Stomach smooth muscle (tissue), 2 donors: ENCODE measurements around the gene USF2.
"Not testable (repeated sequence)": the region's sequence is repeated elsewhere in the genome, so short reads cannot be mapped to it uniquely, and the experiment has no call there.

Source experiments
- H3K27ac ChIP-seq: one replicate; pipeline ENCODE4 v1.7.0; 2013; ENCODE audit warnings: mild to moderate bottlenecking, low read length, inconsistent platforms
- H3K27me3 ChIP-seq, 2 donors: one replicate each; pipeline ENCODE4 v1.7.0; 2013; ENCODE audit warnings: low read length in 2 of 2; ENCODE audit not compliant: insufficient read depth in 2 of 2, control insufficient read depth in 1 of 2
- H3K36me3 ChIP-seq, 2 donors: one replicate each; pipeline ENCODE4 v1.7.0; 2013; ENCODE audit warnings: low read length in 2 of 2; ENCODE audit not compliant: control insufficient read depth in 2 of 2, insufficient read depth in 2 of 2
- H3K4me1 ChIP-seq: one replicate; pipeline ENCODE4 v1.7.0; 2013; ENCODE audit warnings: low read length; ENCODE audit not compliant: control insufficient read depth, insufficient read depth
- H3K4me3 ChIP-seq, 2 donors: one replicate each; pipeline ENCODE4 v1.7.0; 2013; ENCODE audit warnings: low read length in 2 of 2
- H3K9ac ChIP-seq, 2 donors: one replicate each; pipeline ENCODE4 v1.7.0; 2013; ENCODE audit warnings: low read length in 2 of 2, mild to moderate bottlenecking in 1 of 2
- H3K9me3 ChIP-seq, 2 donors: one replicate each; pipeline ENCODE4 v1.7.0; 2013; ENCODE audit warnings: low read length in 2 of 2; ENCODE audit not compliant: control insufficient read depth in 2 of 2
- donor health status: healthy.
- donor health status: Pancreatic carcinoma.

USF2 gene

GRCh38 chr19:35278578-35279284, 10.0 kb downstream of the USF2 start:
- peaks cover 10 to 15% of the 10 kb centered on the region in 2 donors for H3K27me3 ChIP-seq
- no peak overlapping the region for H3K4me3 ChIP-seq
- no peaks in the 10 kb centered on the region for H3K9me3 ChIP-seq
- H3K27ac ChIP-seq = no peak overlapping the region
- peaks cover 17 to 18% of the 10 kb centered on the region in 2 donors for H3K36me3 ChIP-seq
- H3K4me1 ChIP-seq = no peaks in the 10 kb centered on the region
- no peak overlapping the region for H3K9ac ChIP-seq

GRCh38 chr19:35279374-35279773, 10.6 kb downstream of the USF2 start:
- no peaks in the 10 kb centered on the region for H3K9me3 ChIP-seq
- H3K27me3 ChIP-seq = peaks cover 10 to 19% of the 10 kb centered on the region in 2 donors
- H3K27ac ChIP-seq = no peak overlapping the region
- no peak overlapping the region for H3K4me3 ChIP-seq
- H3K9ac ChIP-seq = no peak overlapping the region
- peaks cover 12% of the 10 kb centered on the region in 2 donors for H3K36me3 ChIP-seq
- H3K4me1 ChIP-seq = no peaks in the 10 kb centered on the region

- Histone ChIP-seq H3K4me1 (no peaks in the 10 kb centered on the region), H3K27ac (no peak overlapping the region), H3K36me3 (peaks cover 12% of the 10 kb centered on the region in 2 donors), H3K4me3 (no peak overlapping the region), H3K9ac (no peak overlapping the region), H3K27me3 (peaks cover 14 to 19% of the 10 kb centered on the region in 2 donors), H3K9me3 (no peaks in the 10 kb centered on the region)
Measured at GRCh38 chr19:35279985-35280821, 11.4 kb downstream of the USF2 start.

- no peak overlapping the region for H3K27ac ChIP-seq
- no peaks in the 10 kb centered on the region for H3K4me1 ChIP-seq
- H3K36me3 ChIP-seq = peaks cover 9 to 11% of the 10 kb centered on the region in 2 donors
- peaks cover 14 to 19% of the 10 kb centered on the region in 2 donors for H3K27me3 ChIP-seq
- H3K9me3 ChIP-seq = no peaks in the 10 kb centered on the region
- H3K4me3 ChIP-seq = no peak overlapping the region
- H3K9ac ChIP-seq = no peak overlapping the region
Measured at GRCh38 chr19:35281303-35281702, 12.5 kb downstream of the USF2 start.

GRCh38 chr19:35284153-35285094, 15.7 kb downstream of the USF2 start:
- H3K27me3 ChIP-seq = peaks cover 17 to 21% of the 10 kb centered on the region in 2 donors
- no peak overlapping the region for H3K27ac ChIP-seq
- H3K9ac ChIP-seq = no peak overlapping the region
- H3K9me3 ChIP-seq = no peaks in the 10 kb centered on the region
- H3K36me3 ChIP-seq = no peaks in the 10 kb centered on the region
- no peaks in the 10 kb centered on the region for H3K4me1 ChIP-seq
- H3K4me3 ChIP-seq = no peak overlapping the region

GRCh38 chr19:35285095-35285449, 16.3 kb downstream of the USF2 start:
- Histone ChIP-seq H3K9ac (no peak overlapping the region), H3K9me3 (no peaks in the 10 kb centered on the region), H3K4me1 (no peaks in the 10 kb centered on the region), H3K27me3 (peaks cover 17 to 21% of the 10 kb centered on the region in 2 donors), H3K36me3 (no peaks in the 10 kb centered on the region), H3K4me3 (no peak overlapping the region), H3K27ac (no peak overlapping the region)

GRCh38 chr19:35285465-35285864, 16.7 kb downstream of the USF2 start:
- peaks cover 17 to 21% of the 10 kb centered on the region in 2 donors for H3K27me3 ChIP-seq

GRCh38 chr19:35286101-35286500, 17.3 kb downstream of the USF2 start:
- H3K27me3 ChIP-seq = peaks cover 17 to 21% of the 10 kb centered on the region in 2 donors
- not testable (repeated sequence) for H3K4me3 ChIP-seq, H3K9ac ChIP-seq, H3K4me1 ChIP-seq, H3K9me3 ChIP-seq, H3K36me3 ChIP-seq, H3K27ac ChIP-seq

More at GRCh38 chr19:35285465-35285864, 16.7 kb downstream of the USF2 start:
- H3K4me3 ChIP-seq, H3K36me3 ChIP-seq, H3K9me3 ChIP-seq, H3K27ac ChIP-seq, H3K4me1 ChIP-seq, H3K9ac ChIP-seq: not testable (repeated sequence)

GRCh38 chr19:35287713-35288112, 19.0 kb downstream of the USF2 start:
- H3K27ac ChIP-seq = no peak overlapping the region
- H3K27me3 ChIP-seq = peaks cover 17% of the 10 kb centered on the region in 2 donors
- no peaks in the 10 kb centered on the region for H3K9me3 ChIP-seq
- H3K4me3 ChIP-seq = no peak overlapping the region
- H3K9ac ChIP-seq = no peak overlapping the region
- no peaks in the 10 kb centered on the region for H3K4me1 ChIP-seq
- H3K36me3 ChIP-seq = no peaks in the 10 kb centered on the region

- Histone ChIP-seq H3K4me3 (no peak overlapping the region), H3K9ac (no peak overlapping the region), H3K9me3 (no peaks in the 10 kb centered on the region), H3K36me3 (no peaks in the 10 kb centered on the region), H3K27ac (no peak overlapping the region), H3K27me3 (peaks cover 15 to 17% of the 10 kb centered on the region in 2 donors), H3K4me1 (no peaks in the 10 kb centered on the region)
Measured at GRCh38 chr19:35288331-35288730, 19.6 kb downstream of the USF2 start.
